ENCODE measurements around the gene SEMA5B. TPM values are rescaled to one million over a fixed set of nuclear protein-coding genes. Genes with fewer than 3 reads are reported as not detected.
A peak's percentile ranks its signal among the peaks of the same experiment; 100 is the strongest.

Gene SEMA5B, protein sequence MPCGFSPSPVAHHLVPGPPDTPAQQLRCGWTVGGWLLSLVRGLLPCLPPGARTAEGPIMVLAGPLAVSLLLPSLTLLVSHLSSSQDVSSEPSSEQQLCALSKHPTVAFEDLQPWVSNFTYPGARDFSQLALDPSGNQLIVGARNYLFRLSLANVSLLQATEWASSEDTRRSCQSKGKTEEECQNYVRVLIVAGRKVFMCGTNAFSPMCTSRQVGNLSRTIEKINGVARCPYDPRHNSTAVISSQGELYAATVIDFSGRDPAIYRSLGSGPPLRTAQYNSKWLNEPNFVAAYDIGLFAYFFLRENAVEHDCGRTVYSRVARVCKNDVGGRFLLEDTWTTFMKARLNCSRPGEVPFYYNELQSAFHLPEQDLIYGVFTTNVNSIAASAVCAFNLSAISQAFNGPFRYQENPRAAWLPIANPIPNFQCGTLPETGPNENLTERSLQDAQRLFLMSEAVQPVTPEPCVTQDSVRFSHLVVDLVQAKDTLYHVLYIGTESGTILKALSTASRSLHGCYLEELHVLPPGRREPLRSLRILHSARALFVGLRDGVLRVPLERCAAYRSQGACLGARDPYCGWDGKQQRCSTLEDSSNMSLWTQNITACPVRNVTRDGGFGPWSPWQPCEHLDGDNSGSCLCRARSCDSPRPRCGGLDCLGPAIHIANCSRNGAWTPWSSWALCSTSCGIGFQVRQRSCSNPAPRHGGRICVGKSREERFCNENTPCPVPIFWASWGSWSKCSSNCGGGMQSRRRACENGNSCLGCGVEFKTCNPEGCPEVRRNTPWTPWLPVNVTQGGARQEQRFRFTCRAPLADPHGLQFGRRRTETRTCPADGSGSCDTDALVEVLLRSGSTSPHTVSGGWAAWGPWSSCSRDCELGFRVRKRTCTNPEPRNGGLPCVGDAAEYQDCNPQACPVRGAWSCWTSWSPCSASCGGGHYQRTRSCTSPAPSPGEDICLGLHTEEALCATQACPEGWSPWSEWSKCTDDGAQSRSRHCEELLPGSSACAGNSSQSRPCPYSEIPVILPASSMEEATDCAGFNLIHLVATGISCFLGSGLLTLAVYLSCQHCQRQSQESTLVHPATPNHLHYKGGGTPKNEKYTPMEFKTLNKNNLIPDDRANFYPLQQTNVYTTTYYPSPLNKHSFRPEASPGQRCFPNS
- total RNA-seq: not detected

DNA sequence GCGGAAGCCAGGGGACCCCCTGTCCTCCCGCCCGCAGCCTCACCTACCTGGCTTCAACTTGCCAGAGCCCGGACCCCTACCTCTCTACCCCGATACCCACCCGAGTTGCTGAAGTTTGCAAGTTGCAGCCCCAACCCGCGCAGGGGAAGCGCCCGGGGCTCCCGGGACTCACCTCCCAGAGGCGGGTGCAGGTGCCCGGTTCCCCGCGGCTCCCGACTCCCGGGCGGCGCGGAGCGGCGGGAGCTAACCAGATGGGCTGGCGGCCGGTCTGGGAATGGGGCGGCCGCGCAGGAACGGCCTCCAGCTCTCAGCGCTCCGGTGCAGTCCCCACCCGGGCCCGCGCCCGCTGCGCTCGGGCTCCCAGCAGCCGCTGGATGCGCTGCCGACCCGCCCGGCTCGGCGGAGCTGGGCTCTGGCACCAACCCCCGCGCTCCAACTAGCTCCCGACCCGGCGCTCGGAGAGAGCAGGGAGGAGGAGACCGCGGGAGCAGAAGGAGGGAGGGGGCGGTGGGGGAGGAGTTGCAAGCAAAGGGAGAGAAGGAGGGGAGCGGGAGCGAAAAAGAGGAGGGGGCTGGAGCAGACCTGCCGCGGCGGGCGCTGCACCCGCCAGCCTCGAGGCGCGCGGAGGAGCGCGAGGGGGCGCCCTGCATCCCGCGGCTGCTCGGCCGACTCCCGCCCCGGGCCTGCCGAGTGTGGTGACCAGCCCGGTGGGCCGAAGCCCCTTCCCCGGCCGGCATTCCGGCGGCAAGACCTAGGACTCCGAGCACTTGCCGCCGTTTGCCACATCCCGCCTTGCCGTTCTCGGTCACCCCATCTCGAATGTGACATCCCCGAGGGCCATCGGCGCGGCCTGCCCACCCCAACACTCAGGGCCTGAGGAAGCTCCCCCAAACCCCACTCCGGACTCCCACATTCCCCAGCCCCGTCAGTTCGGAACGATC, at the start of gene SEMA5B:
SEMA5B (minus strand) TSS at position 472 of the 941 bp plus-strand sequence. CDS start 66,500 bp downstream, outside the sequence.
- peak; percentile 35 for ATAC-seq

DNA sequence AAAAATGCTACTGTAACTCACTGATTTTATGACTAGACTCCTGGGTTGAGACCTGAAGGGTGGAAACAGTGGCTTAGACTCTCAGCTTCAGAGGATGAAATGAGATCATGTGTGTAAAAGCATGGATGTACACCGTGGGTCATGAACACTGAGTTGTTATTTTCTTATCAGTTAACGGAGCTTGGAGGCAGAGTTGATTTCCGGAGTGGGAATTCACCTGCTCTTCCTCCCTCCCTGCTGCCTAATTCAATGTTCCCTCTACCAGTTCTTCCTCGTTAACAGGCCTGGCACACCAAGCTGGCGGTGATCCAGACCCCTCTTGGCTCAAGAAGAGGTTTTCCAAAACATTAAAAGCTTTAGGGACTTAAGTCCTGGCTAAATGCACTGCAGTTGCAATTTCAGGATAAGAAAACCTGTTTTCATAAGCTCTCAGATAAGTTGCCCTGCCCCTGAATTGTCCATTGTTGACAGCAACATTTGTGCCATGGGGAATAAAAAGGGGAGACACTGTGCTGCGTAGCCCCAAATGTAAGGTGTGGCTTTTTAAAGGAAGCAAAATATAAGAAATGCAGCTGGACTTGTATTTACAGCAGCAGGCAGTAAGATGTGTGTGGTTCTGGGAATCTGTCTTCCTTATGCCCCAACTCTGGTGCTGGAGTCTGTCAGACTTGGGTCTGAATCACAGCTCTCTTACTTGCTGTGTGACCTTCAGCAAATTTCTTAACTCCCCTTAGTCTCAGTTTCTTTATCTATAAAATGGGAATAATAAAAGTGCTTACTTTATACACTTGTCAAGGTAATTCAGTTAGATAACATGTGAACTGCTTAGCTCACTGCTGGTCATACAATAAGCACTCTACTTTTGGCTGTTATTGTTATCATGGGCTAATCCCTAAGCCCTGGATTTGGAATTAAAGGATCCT, 49.2 kb upstream of the SEMA5B start:
- peak; percentile 54 for ATAC-seq

DNA sequence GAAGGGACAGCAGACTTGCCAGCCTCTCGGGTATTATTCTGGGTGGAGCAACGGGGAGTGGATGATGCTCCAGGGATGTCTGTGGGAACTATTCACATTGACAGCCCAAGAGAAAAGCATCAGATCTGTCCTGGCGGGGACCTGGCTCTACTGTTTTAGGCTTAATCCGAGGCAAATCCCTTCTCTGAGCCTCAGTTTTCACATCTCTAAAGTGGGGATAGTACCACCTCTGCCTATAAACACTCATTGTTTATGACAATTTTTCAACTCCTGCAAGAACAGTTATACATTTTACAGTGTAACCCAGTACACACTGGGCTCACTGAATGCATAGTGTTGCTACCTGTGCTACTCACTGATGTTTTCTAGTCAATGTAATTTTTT, 48.5 kb upstream of the SEMA5B start:
- ATAC-seq: peak; percentile 18

DNA sequence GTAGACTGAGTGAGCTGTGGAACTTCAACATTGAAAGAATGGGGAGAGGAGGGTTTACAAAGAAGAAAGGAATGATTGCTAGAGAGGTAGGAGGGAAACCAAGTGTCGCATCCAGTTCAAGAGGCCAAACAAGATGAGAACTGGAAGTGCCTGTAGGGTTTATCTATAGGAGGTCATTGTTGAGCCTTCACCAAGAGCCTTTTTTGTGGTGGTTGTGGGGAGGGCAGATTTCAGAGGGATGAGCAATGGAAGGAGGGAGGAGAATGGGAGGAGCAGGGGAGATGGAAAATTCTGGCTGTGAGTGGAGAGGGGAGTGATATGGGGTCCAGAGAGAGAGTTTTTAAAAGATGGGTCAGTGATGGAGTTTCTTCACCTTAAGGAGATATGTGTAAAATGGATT, 47.8 kb upstream of the SEMA5B start:
- no peak for ATAC-seq

DNA sequence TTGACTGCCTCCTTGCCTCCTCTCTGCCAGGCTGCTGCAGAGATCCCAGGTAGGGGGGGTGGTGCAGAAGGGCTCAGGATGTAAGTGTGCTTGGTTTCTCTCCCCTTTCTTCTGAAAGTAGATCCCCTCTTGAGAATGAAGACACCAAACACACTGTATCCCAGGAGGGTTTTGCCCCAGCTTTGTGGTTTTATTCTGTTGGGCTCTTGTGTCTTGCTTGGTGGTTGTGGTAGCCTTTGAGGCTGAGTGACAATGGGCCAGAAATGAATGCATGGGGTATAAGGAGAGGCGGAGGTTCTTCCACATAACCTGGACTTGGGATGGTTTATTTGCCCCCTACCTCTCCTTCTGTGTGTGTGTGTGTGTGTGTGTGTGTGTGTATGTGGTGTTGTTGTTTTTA, 45.0 kb upstream of the SEMA5B start:
- no peak for ATAC-seq

DNA sequence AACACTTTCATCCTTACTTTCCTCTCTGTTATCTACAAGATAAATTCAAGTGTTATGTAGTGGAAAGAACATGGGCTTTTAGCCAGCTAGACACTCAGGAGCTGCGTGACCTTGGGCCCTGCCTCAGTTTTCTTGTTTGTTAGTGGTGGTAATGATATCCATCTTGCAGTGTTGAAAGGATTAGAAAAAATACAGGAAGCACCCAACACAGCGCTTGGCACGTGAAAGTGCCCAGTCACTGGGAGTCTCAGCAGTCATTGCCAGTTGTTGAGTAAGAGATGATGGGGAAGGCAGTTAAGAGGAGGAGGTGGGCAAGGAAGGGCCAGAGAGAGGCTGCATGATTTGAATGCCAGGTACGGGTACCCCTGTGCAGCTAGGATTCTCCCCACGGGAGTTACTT, 44.6 kb upstream of the SEMA5B start:
- ATAC-seq: no peak

DNA sequence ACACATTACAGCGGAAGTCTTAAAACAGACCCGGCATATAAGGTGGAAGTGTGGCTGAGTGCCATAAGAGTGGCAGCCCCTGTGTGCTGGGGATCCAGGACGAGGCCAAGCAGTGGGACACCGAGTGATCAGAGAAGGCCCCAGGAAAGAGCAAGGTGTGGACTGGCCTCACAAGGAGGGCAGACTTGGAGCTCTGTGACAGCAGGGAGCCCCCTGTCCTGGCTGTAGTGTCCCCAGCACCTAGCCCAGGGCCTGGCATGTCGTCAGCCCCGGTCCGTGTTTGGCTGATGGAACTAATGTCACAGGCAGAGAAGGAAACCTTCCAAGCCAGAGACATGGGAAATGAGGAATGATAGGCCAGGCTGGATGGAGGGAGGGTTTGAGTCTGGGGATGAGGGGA, 44.0 kb upstream of the SEMA5B start:
- ATAC-seq: no peak

DNA sequence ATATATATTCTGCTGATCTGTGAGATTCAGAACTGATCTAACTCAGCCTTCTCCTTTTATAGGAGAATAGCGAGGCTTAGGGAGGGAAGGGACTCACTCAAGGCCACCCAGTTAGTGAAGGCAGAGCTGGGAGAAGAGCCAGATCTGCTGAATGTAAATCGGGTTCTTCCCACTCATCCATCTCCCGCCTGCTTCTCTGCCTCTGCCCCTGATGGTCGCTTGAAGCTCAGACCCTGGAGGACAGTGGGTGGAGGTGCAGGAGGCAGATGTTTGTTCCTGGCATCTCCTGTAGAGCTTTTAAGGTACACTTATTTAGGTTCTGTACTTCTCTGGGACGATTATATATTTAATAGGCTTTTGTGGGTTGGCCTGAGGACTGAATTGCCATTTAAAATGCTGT, 43.6 kb upstream of the SEMA5B start:
- no peak for ATAC-seq

DNA sequence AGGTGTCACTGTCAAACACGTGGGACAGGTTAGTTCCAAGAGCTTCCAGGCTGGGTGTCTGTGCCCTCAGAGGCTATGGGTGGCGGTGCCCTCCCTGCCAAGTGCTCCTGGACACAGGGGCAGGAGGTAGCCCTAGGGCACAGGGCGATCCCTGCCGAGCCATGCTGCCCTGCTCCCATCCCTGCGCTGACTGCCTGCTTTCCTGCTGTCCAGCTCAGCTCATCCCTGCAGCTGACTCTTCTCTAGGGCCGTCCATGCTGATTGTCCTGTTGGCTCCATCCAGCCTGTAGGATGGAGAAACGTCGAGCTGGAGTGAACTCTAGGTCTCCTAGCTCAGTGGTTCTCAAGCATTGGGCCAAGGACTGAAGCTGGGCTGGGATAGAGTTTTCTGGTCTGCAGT, 42.9 kb upstream of the SEMA5B start:
- no peak for ATAC-seq

DNA sequence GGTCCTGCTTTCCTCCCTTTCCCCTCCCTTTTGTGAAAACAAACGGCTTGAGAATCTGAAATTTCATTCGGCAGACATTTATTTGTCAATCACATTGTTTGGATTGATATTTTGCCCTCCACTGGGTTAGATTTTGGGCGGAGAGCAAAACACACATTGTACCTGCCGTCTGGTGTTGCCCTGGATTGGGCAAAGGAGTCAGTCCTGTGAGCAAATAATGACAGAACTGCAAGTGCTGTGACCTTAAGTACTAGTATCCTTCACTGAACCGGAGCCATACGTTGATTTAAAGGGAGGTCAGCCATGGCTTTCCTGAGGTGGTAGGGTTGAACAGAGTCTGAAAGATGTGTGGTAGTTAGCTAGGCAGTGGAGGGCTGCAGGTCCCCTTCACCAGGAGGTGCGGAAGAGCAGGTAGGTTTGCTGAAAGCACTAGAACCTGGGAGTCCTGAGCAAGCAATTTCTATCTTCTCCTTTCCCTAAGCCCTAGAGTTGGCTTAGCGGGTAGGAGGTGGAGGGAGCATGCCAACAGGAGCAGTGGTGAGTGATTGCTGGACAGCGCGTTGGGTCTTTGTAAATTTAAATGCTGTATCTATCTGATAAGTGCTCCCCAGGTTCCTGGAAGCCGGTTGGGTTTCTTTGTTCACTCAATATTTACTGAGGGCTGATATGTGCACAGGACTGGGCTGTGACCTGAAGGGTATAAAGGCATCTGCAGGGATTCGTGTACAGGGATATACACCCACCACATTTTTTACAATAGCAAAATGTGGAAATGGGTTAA, 41.2 kb upstream of the SEMA5B start:
- no peak for ATAC-seq

DNA sequence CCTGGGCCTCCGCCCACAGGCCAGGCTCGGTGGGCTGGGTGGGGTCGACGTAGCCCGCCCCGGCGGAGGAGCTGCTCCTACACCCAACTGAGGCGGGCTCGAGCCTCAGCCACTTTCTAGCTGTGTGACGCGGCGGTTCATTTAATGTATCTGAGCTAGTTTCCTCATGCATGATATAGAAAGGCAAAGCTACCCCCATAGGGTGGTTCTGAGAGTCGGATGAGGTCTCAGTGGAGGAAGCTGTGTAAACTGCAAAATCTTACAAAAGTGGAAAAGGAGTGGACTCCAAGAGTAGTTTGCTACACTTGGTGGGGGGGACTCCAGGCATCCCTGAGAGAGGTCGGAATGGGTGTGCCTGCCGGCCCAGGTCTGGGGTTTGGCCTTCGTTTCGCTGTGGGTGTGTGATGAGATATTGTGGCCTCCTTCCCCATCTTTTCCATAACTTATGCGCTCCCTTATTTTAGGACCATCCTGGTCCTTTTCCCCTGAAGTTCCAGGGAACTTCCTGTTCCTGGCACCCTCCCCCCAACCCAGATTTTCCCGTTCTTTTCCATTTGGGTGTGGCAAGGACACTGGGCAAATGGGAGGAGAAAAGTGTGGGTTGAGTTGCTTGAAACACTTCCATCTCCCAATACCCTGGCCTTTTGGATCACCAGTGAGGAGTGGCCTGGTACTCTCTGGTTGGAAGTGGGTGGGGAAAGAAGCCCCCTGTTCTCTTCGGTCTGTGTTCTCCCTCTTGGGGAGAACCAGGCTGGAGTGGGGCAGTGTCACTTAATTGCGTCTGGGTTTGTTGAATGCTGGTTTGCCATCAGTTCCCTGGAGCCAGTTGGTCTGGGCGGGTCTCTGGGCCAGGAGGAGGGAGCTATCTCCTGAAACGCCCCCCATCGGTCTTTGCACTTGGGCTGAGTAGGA, 40.4 kb upstream of the SEMA5B start:
- peak; percentile 15 for ATAC-seq

DNA sequence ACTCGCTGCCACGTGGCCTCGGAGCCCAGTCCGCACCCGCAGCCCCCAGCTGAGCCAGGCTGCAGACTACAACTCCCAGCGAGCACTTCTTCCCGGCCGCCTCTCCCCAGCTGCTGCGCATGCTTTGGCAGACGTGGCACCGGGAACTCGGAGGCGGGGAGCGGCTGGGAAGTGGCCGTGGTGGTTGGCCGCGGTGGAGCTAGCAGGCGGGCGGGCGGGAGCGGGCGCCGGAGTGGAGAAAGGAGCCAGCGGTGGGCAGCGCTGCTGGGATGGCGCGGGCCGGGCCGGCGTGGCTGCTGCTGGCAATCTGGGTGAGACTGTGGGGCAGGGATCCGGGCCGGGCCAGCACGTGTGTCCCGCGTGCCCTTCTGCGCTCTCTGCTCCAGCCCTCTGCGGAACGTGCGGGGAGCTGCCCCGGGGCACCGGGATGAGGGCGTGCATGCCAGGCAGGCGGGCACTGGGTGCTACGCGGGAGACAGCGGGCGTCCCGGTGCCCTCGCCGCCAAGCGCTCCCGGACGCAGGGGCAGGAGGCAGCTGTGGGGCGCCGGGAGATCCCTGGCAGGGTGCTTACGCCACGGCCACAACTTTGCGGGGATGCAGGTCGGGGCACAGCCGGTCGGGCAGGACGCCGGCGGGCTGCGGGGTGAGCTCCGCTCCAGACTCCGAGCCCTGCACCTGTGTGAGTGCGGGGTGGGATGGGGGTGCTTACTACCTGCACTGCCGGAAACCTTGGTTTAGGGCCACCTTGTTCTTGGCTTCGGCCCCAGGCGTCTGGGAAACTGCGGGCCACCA, 39.5 kb upstream of the SEMA5B start, which contains the start of gene PDIA5:
PDIA5 (plus strand) TSS at position 130 of the 793 bp plus-strand sequence; CDS start at position 270, 140 bp downstream.
- peak; percentile 89 for ATAC-seq

DNA sequence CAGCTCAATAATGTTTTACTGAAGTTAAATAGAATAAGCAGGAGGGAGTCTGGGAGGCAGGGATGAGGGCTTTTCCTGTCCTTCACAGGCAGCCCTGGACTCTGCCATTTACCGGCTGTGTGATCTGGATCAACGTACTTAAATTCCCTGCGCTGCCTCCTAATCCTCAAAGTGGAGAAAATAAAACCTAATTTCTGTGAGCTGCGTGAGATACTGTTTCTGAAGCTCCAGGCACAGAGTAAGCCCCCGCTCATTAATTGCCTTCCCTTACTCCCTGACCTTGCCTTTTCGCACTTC, 39.0 kb upstream of the SEMA5B start:
- no peak for ATAC-seq

DNA sequence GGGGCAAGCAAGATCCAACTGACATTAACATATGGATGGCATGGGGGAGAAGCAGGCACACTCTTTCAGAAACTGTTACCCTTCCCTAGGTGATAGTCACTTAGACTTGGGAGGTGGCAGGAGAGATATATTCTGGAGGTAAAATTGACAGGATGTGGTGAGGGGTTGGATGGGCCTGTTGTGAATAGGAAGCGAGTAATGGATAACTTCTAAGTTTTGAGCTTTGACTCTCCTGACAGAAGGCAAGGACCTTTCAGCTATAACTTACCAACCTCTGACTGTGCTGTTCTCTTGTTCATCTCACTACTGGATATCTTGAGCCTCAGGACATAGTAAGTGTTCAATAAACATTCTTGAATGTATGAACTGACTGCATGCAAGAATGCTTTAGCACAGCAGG, 37.4 kb upstream of the SEMA5B start:
- ATAC-seq: no peak

DNA sequence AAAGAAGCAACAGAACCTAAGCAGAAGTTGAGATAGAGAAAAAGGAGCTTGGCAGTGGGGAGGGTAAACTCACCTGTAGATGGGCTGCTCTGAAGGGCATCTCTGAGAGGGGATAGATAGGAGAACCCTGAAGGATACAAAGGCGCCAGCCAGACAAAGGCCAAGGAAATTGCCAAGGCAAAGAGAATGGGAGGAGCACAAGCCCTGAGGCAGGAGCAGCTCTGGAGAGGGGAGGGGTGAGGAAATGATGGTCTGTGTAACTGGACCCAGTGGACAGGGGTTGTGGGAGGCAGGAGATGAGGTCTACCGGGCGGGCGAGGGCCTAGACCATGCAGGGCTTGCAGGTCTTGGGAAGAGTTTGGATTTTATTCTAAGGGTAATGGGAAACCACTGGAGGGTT, 36.9 kb upstream of the SEMA5B start:
- ATAC-seq: no peak

DNA sequence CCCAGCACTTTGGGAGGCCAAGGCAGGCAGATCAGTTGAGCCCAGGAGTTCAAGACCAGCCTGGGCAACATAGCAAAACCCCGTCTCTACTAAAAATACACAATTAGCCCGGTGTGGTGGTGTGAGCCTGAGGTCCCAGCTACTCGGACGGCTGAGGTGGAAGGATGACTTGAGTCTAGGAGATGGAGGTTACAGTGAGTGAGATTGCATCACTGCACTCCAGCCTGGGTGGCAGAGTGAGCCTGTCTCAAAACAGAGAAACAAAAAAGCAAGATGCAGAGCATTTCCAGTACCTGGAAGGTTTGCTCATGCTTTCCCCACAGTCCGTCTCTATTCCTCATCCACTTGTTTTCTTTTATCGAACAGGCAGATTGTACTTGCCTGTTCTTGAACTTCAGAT, 35.5 kb upstream of the SEMA5B start:
- no peak for ATAC-seq

DNA sequence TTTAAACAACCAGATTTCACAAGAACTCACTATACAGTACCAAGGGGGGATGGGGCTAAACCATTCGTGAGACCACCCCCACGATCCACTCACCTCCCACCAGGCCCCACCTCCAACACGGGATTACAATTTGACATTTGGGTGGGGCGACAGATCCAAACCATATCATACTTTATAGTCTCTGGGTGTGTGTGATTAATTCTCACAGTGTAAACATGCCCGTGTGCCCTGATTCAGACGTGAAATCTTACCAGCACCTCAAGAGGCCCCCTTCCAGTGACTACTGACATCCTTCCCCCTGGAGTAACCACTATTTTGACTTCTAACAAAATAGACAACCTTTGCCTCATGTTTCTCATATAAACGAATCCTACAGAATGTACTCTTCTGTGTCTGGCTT, 34.3 kb upstream of the SEMA5B start:
- no peak for ATAC-seq

DNA sequence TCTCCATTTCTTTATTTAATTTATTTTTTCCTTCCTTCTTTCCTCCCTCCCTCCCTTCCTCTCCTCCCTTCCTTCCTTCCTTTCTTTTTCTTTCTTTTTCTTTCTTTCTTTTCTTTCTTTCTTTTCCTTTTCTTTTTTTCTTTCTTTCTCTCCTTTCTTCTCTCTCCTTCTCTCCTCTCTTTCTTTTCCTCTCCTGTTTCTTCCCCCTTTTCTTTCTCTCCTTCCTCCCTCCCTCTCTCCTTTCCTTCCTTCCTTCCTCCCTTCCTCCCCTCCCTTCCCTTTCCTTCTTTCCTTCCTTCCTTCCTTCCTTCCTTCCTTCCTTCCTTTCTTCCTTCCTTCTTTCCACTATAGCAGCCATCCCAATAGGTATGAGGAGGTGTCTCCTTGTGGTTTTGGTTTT, 32.5 kb upstream of the SEMA5B start:
- no peak for ATAC-seq
